Measurements from ENCODE around the gene GLS.
"Not testable (repeated sequence)": the region's sequence is repeated elsewhere in the genome, so short reads cannot be mapped to it uniquely, and the experiment has no call there.

The GLS gene

GRCh38 chr2:190948671-190949070 lies 68.0 kb downstream of the GLS start:
- Mint-ChIP-seq H3K9me3 (no peaks in the 10 kb centered on the region), H3K36me3 (ENCODE audit: low read depth) (no peaks in the 10 kb centered on the region), H3K27ac (no peak overlapping the region), H3K27me3 (ENCODE audit: low read depth) (no peaks in the 10 kb centered on the region), H3K4me1 (peaks cover 7% of the 10 kb centered on the region), H3K4me3 (no peak overlapping the region)
- no peak for TF ChIP-seq CTCF (IDR thresholded peaks at IDR 0.05; ENCODE audit: unreplicated experiment in 3 of 3)

- H3K4me1 Mint-ChIP-seq = peaks cover 7% of the 10 kb centered on the region
- peaks cover 4% of the 10 kb centered on the region for H3K36me3 Mint-ChIP-seq (ENCODE audit: low read depth)
- no peak for TF ChIP-seq CTCF (IDR thresholded peaks at IDR 0.05; ENCODE audit: unreplicated experiment in 3 of 3)
- no peak overlapping the region for H3K4me3 Mint-ChIP-seq
- H3K27ac Mint-ChIP-seq = no peak overlapping the region
- no peaks in the 10 kb centered on the region for H3K27me3 Mint-ChIP-seq (ENCODE audit: low read depth)
- no peaks in the 10 kb centered on the region for H3K9me3 Mint-ChIP-seq
Measured at GRCh38 chr2:190950566-190950991, 70.0 kb downstream of the GLS start.

GRCh38 chr2:190953257-190953656 lies 72.6 kb downstream of the GLS start:
- no peak for TF ChIP-seq CTCF (IDR thresholded peaks at IDR 0.05; ENCODE audit: unreplicated experiment in 3 of 3)
- Mint-ChIP-seq H3K9me3 (peaks cover 13% of the 10 kb centered on the region), H3K36me3 (ENCODE audit: low read depth) (peaks cover 28% of the 10 kb centered on the region), H3K27me3 (ENCODE audit: low read depth) (no peaks in the 10 kb centered on the region), H3K4me1 (no peaks in the 10 kb centered on the region), H3K4me3 (no peak overlapping the region), H3K27ac (no peak overlapping the region)

GRCh38 chr2:190959911-190960788 lies 79.5 kb downstream of the GLS start:
- peak overlapping the region; percentile 7 to 31 (median 29) for H3K27ac Mint-ChIP-seq
- H3K36me3 Mint-ChIP-seq (ENCODE audit: low read depth) = peaks cover 64% of the 10 kb centered on the region

GRCh38 chr2:190961117-190961516 lies 80.5 kb downstream of the GLS start:
- not testable (repeated sequence) for H3K4me3 Mint-ChIP-seq; H3K27ac Mint-ChIP-seq; H3K4me1 Mint-ChIP-seq; H3K27me3 Mint-ChIP-seq (ENCODE audit: low read depth)
- H3K9me3 Mint-ChIP-seq = peaks cover 12% of the 10 kb centered on the region
- peaks cover 61% of the 10 kb centered on the region for H3K36me3 Mint-ChIP-seq (ENCODE audit: low read depth)

More at GRCh38 chr2:190959911-190960788, 79.5 kb downstream of the GLS start:
- H3K4me3 Mint-ChIP-seq = no peak overlapping the region
- peaks cover 15% of the 10 kb centered on the region for H3K9me3 Mint-ChIP-seq
- no peak for TF ChIP-seq CTCF (IDR thresholded peaks at IDR 0.05; ENCODE audit: unreplicated experiment in 3 of 3)
- H3K27me3 Mint-ChIP-seq (ENCODE audit: low read depth) = no peaks in the 10 kb centered on the region
- no peaks in the 10 kb centered on the region for H3K4me1 Mint-ChIP-seq

- no peak overlapping the region for H3K4me3 Mint-ChIP-seq
- no peaks in the 10 kb centered on the region for H3K27me3 Mint-ChIP-seq (ENCODE audit: low read depth)
- H3K9me3 Mint-ChIP-seq = peaks cover 4% of the 10 kb centered on the region
- no peaks in the 10 kb centered on the region for H3K4me1 Mint-ChIP-seq
- TF ChIP-seq CTCF (IDR thresholded peaks at IDR 0.05; ENCODE audit: unreplicated experiment in 3 of 3) = no peak
- H3K36me3 Mint-ChIP-seq (ENCODE audit: low read depth) = peaks cover 57% of the 10 kb centered on the region
- H3K27ac Mint-ChIP-seq = peak overlapping the region in 1 of 3 experiments; percentile 4
Measured at GRCh38 chr2:190961918-190962487, 81.4 kb downstream of the GLS start.
